Bronchial epithelial cell (primary cell): ENCODE measurements around the gene HRH2. TPM values are rescaled to one million over a fixed set of nuclear protein-coding genes. Genes with fewer than 3 reads are reported as not detected.
A peak's percentile ranks its signal among the peaks of the same experiment; 100 is the strongest.
"Not testable (repeated sequence)": the region's sequence is repeated elsewhere in the genome, so short reads cannot be mapped to it uniquely, and the experiment has no call there.

Experiments used
- DNase-seq: peaks from one replicate; pipeline ENCODE4 v3.0.0-alpha.2; 2010; ENCODE audit warnings: low read depth
- FAIRE-seq: peaks from 2 replicates; lab custom pipeline; 2011; peaks lifted over from hg19 to GRCh38; lab: Jason Lieb, UNC
- H3K27me3 ChIP-seq: 2 replicates; pipeline ENCODE4 v1.5.1; 2011; ENCODE audit warnings: low read length; ENCODE audit not compliant: control insufficient read depth, insufficient read depth
- H3K36me3 ChIP-seq: 2 replicates; pipeline ENCODE4 v1.5.1; 2011; ENCODE audit warnings: low read length; ENCODE audit not compliant: control insufficient read depth, insufficient read depth
- H3K4me3 ChIP-seq: 2 replicates; pipeline ENCODE4 v1.5.1; 2011; ENCODE audit warnings: mild to moderate bottlenecking, low read depth, low read length, control low read depth
- CTCF ChIP-seq: IDR thresholded peaks from 2 replicates; pipeline ENCODE4 v1.5.1; 2011; ENCODE audit warnings: mild to moderate bottlenecking, moderate library complexity, low read length, control low read depth, inconsistent platforms; ENCODE audit not compliant: insufficient read depth, severe bottlenecking
- total RNA-seq: library from RNA; depleted of rRNA; stranded (reverse); fragments of >200 nt; gene quantifications from 2 replicates; pipeline ENCODE4 v1.2.1, GENCODE V29; 2014

Gene HRH2
- total RNA-seq, 1 donor from 2014 or later: not detected

DNA sequence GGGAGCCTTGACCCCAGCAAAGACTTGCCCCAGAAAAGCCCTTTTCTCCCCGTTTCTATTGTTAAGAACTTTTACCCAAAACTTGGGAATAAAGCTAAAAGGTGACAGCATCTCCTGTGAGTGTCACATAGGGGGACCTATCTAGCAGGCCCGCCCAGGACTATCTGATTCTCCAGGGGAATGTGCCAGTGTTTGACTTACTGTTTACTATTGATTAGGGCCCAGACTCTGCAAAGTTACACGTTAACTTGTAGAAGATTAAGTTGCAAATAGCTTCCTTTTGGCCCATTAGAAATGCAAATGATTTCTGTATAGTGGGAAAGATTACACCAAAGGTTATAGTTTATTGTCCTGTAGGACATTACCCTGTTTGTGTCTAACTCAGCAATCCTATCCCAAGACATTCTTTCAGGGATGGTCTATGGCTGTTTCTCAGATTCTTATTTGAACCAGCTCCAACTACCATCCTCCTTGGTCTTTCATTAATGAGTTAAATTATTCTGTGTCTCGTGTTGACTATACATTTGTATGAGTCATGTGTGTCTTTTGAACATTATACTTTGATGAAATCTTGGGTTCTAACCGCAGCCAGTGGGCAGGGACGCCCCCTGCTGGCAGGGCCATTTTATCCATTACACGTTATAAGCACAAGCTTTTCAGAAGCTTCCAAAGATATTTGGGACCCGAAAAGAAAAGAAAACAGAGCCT is 60.7 kb downstream of the HRH2 start:
- Histone ChIP-seq H3K36me3 (no peaks in the 10 kb centered on the region), H3K27me3 (no peaks in the 10 kb centered on the region), H3K4me3 (no peak overlapping the region)
- FAIRE-seq: no peak
- peak; percentile 34 for DNase-seq
- peak; percentile 19 for TF ChIP-seq CTCF

DNA sequence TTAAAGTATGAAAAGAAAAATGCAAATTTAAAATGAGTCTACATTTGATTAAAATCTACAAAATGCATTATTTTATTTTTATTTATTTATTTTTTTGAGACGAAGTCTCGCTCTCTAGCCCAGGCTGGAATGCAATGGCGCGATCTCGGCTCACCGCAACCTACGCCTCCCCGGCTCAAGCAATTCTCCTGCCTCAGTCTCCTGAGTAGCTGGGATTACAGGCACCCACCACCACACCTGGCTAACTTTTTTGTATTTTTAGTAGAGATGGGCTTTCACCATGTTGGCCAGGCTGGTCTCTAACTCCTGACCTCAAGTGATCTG is 61.2 kb downstream of the HRH2 start:
- FAIRE-seq, DNase-seq, H3K27me3 ChIP-seq, H3K36me3 ChIP-seq, H3K4me3 ChIP-seq: not testable (repeated sequence)

GRCh38 chr5:175724314-175725275 is 66.7 kb downstream of the HRH2 start:
- Histone ChIP-seq H3K36me3 (no peaks in the 10 kb centered on the region), H3K4me3 (no peak overlapping the region), H3K27me3 (no peaks in the 10 kb centered on the region)
- TF ChIP-seq CTCF: no peak
- no peak for FAIRE-seq
- DNase-seq: no peak

GRCh38 chr5:175728316-175728715 is 70.4 kb downstream of the HRH2 start:
- FAIRE-seq: no peak
- no peak overlapping the region for H3K4me3 ChIP-seq
- TF ChIP-seq CTCF: no peak
- H3K27me3 ChIP-seq: no peaks in the 10 kb centered on the region
- H3K36me3 ChIP-seq: no peaks in the 10 kb centered on the region
- DNase-seq: no peak

DNA sequence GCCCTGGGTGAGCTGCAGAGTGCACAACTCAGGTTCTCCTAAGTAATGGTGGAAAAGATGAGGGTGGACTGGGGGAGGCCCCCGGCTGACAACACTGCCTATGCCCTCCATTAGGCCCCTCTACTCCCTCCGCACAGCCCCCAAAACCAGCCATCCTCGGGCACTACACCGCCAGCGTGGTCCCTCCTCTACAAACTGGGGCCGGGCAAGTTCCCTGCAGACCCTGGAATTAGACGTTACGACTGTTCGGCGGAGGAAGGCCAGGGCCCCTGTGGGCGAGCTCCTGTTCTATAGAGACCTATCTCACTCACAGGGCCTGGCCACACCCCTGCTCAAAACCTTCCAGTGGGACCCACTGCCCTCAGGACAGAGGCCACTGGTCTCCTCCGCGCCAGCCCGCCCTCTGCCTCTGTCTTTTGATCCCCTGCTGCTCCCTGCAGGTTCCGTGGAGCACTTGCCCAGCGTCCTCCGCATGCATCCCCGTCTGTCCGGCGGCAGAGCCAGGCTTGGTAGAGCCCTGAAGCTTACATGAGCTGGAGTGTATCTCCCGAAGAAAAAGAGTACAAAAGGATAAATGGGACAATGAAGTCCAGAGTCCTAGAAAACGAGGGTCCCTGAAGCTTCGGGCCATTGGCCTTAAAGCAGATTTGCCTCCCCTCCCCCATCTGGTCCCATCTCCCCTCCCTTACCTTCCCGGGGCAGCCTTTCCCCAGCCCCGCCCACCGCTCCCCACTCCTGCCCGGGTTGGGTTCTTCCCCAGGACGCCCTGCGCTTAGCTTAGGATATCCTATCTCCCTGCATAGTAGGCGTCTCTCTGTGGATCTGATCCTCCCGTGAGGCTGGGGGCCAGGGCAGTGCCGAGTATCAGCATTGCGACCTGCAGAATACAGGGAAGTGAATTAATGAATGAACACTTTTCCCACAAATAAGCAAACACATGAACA is 71.3 kb downstream of the HRH2 start:
- DNase-seq: no peak
- TF ChIP-seq CTCF: no peak
- no peak for FAIRE-seq
- H3K36me3 ChIP-seq: no peaks in the 10 kb centered on the region
- no peaks in the 10 kb centered on the region for H3K27me3 ChIP-seq
- no peak overlapping the region for H3K4me3 ChIP-seq
